Activated CD8-positive, alpha-beta T cell treated with anti-CD3 and anti-CD28 coated beads for 36 hours (primary cell): Measurements from ENCODE around the gene ATXN1. TPM values are rescaled to one million over a fixed set of nuclear protein-coding genes. Genes with fewer than 3 reads are reported as not detected.

Experiments used
- ATAC-seq: fragments of 200-7000 bp; cut with Tn5 transposase; one replicate; pipeline ENCODE4 v1.10.0; 2021; ENCODE audit warnings: mild to moderate bottlenecking, moderate library complexity
- CTCF ChIA-PET: fragments of 350-600 bp; sonication (Branson Sonifier 250); formaldehyde crosslinking; loops from one replicate; lab custom pipeline; 2021; ENCODE audit warnings: antibody characterized with exemption; lab: Charles Lee
- POLR2A ChIA-PET: fragments of 350-600 bp; sonication (Branson Sonifier 250); formaldehyde crosslinking; loops from one replicate; lab custom pipeline; 2021; ENCODE audit warnings: antibody characterized with exemption; lab: Charles Lee
- DNase-seq: peaks from one replicate; pipeline ENCODE4 v3.0.0-alpha.2; 2020
- H3K27ac Mint-ChIP-seq: one replicate; pipeline ENCODE4 v1.8.0; 2021; ENCODE audit warnings: mild to moderate bottlenecking, mixed read lengths
- H3K27me3 Mint-ChIP-seq: one replicate; pipeline ENCODE4 v1.8.0; 2021; ENCODE audit warnings: mixed read lengths
- H3K36me3 Mint-ChIP-seq: one replicate; pipeline ENCODE4 v1.8.0; 2021; ENCODE audit warnings: low read depth, mixed read lengths
- H3K4me1 Mint-ChIP-seq: one replicate; pipeline ENCODE4 v1.8.0; 2021; ENCODE audit warnings: low read depth, mixed read lengths
- H3K4me3 Mint-ChIP-seq: one replicate; pipeline ENCODE4 v1.8.0; 2021; ENCODE audit warnings: mild to moderate bottlenecking, moderate library complexity, mixed read lengths
- H3K9me3 Mint-ChIP-seq: one replicate; pipeline ENCODE4 v1.8.0; 2021; ENCODE audit warnings: mixed read lengths
- CTCF ChIP-seq: fragments of 200-600 bp; IDR thresholded peaks from one replicate; pipeline ENCODE4 v1.8.0; 2022; ENCODE audit warnings: antibody characterized with exemption, mild to moderate bottlenecking
- intact Hi-C: fragments of 100-400 bp; cut with micrococcal nuclease; formaldehyde crosslinking; loops from one replicate; pipeline ENCODE4 v1.10.0; 2022
- total RNA-seq, 2 experiments: library from RNA; stranded (reverse); gene quantifications; one replicate each; pipeline ENCODE4 v1.2.3, GENCODE V29; 2021

ATXN1 gene
- total RNA-seq, 2 experiments from 2014 or later: 35.4 to 40.8 TPM

- Mint-ChIP-seq H3K4me1 (peaks cover 82% of the 10 kb centered on the region), H3K27ac (peak overlapping the region; percentile 87), H3K9me3 (peaks cover 3% of the 10 kb centered on the region), H3K36me3 (peaks cover 45% of the 10 kb centered on the region), H3K27me3 (no peaks in the 10 kb centered on the region), H3K4me3 (peak overlapping the region; percentile 1)
- no peak for TF ChIP-seq CTCF
- CTCF ChIA-PET: interaction anchor here (1.1 to 3.2 kb wide), 8 partner anchors 8 to 297 kb away, joined by 3 to 13 read pairs (median 5); no protein-coding TSS in a partner anchor
- DNase-seq (no peak), ATAC-seq (no peak)
- intact Hi-C loops: loop anchor here (2.0 to 5.0 kb wide), 2 partner anchors 37 to 289 kb away; no protein-coding TSS in a partner anchor
- POLR2A ChIA-PET: interaction anchor here (0.7 to 1.2 kb wide), 10 partner anchors 8 to 289 kb away, joined by 3 to 5 read pairs (median 3); partner anchors contain the start of gene ATXN1
Measured at GRCh38 chr6:16473908-16474771, 287.1 kb downstream of the ATXN1 start.

GRCh38 chr6:16473184-16473907, 287.9 kb downstream of the ATXN1 start:
- DNase-seq (peak; percentile 57), ATAC-seq (peak; percentile 17)
- ChIA-PET CTCF (interaction anchor here (1.1 to 3.2 kb wide), 8 partner anchors 9 to 297 kb away, joined by 3 to 13 read pairs (median 5); no protein-coding TSS in a partner anchor), POLR2A (interaction anchor here (1.0 to 1.2 kb wide), 4 partner anchors 10 to 288 kb away, joined by 3 to 5 read pairs (median 4); partner anchors contain the start of gene ATXN1)
- Mint-ChIP-seq H3K4me3 (peak overlapping the region; percentile 16), H3K27ac (peak overlapping the region; percentile 87), H3K9me3 (peaks cover 3% of the 10 kb centered on the region), H3K36me3 (peaks cover 41% of the 10 kb centered on the region), H3K4me1 (peaks cover 84% of the 10 kb centered on the region), H3K27me3 (no peaks in the 10 kb centered on the region)
- TF ChIP-seq CTCF: no peak
- intact Hi-C loops: loop anchor here (5.0 kb wide), 1 partner anchor 36 kb away; no protein-coding TSS in a partner anchor

GRCh38 chr6:16472349-16473069, 288.8 kb downstream of the ATXN1 start:
- no peak for TF ChIP-seq CTCF
- DNase-seq (no peak), ATAC-seq (no peak)
- intact Hi-C loops: loop anchor here (5.0 kb wide), 1 partner anchor 35 kb away; no protein-coding TSS in a partner anchor
- no peaks in the 10 kb centered on the region for H3K27me3 Mint-ChIP-seq
- peaks cover 3% of the 10 kb centered on the region for H3K9me3 Mint-ChIP-seq
- H3K4me3 Mint-ChIP-seq: no peak overlapping the region
- H3K4me1 Mint-ChIP-seq: peaks cover 77% of the 10 kb centered on the region
- ChIA-PET CTCF (interaction anchor here (1.1 to 3.2 kb wide), 9 partner anchors 10 to 290 kb away, joined by 3 to 13 read pairs (median 6); no protein-coding TSS in a partner anchor), POLR2A (interaction anchor here (0.6 to 3.5 kb wide), 6 partner anchors 8 to 290 kb away, joined by 3 to 16 read pairs (median 4); no protein-coding TSS in a partner anchor)
- H3K36me3 Mint-ChIP-seq: peaks cover 37% of the 10 kb centered on the region
- H3K27ac Mint-ChIP-seq: peak overlapping the region; percentile 43

- DNase-seq: no peak
- peaks cover 34% of the 10 kb centered on the region for H3K36me3 Mint-ChIP-seq
- ChIA-PET CTCF (interaction anchor here (0.8 to 3.2 kb wide), 12 partner anchors 11 to 293 kb away, joined by 3 to 13 read pairs (median 4); no protein-coding TSS in a partner anchor), POLR2A (interaction anchor here (0.6 to 3.5 kb wide), 6 partner anchors 9 to 291 kb away, joined by 3 to 16 read pairs (median 4); no protein-coding TSS in a partner anchor)
- peaks cover 79% of the 10 kb centered on the region for H3K4me1 Mint-ChIP-seq
- H3K9me3 Mint-ChIP-seq: peaks cover 3% of the 10 kb centered on the region
- peak overlapping the region; percentile 86 for H3K27ac Mint-ChIP-seq
- TF ChIP-seq CTCF: no peak
- no peak for ATAC-seq
- intact Hi-C loops: loop anchor here (5.0 kb wide), 1 partner anchor 35 kb away; no protein-coding TSS in a partner anchor
- H3K27me3 Mint-ChIP-seq: no peaks in the 10 kb centered on the region
- H3K4me3 Mint-ChIP-seq: no peak overlapping the region
Measured at GRCh38 chr6:16471910-16472297, 289.4 kb downstream of the ATXN1 start.
